K562 (cell line): ENCODE measurements around the gene DDX39A. TPM values are rescaled to one million over a fixed set of nuclear protein-coding genes. Genes with fewer than 3 reads are reported as not detected.

Source experiments
- CCNT2 ChIP-seq: IDR thresholded peaks from 2 replicates; pipeline ENCODE4 v1.6.1; 2011; ENCODE audit warnings: borderline replicate concordance, low read depth, mild to moderate bottlenecking, moderate library complexity, mixed read lengths, low read length; ENCODE audit not compliant: insufficient read length; ENCODE audit errors: extremely low read depth
- CEBPG ChIP-seq, 3 experiments: fragments of 200-800 bp in 1 of 3; sonication (Bioruptor generic) in 1 of 3; sonication (generic) in 1 of 3; formaldehyde crosslinking in 1 of 3; IDR thresholded peaks in 2 of 3; conservative IDR thresholded peaks in 1 of 3; 2 replicates each; pipeline versions ENCODE4 v1.6.1 to v1.8.0; 2016 to 2022; ENCODE audit warnings: missing compliant biosample characterization in 2 of 3, missing genetic modification characterization in 2 of 3, mild to moderate bottlenecking in 1 of 3, missing genetic modification reagents in 1 of 3
- FOXA3 ChIP-seq, 2 experiments: fragments of 450-650 bp in 1 of 2; sonication (generic) in 1 of 2; formaldehyde crosslinking; IDR thresholded peaks in 1 of 2; conservative IDR thresholded peaks in 1 of 2; 2 replicates each; pipeline versions ENCODE4 v1.4.0 to v1.8.0; 2020 to 2022; ENCODE audit warnings: mild to moderate bottlenecking in 2 of 2, missing genetic modification reagents in 1 of 2
- HES1 ChIP-seq: fragments of 450-650 bp; IDR thresholded peaks from 2 replicates; pipeline ENCODE4 v1.6.1; 2016; ENCODE audit warnings: low read depth, mild to moderate bottlenecking, moderate library complexity
- HMGN3 ChIP-seq: IDR thresholded peaks from 2 replicates; pipeline ENCODE4 v1.6.1; 2011; ENCODE audit warnings: borderline replicate concordance, low read depth, mild to moderate bottlenecking, mixed read lengths, low read length; ENCODE audit not compliant: insufficient read length; ENCODE audit errors: extremely low read depth
- HOXB6 ChIP-seq: fragments of 250-450 bp; sonication (Bioruptor Pico); IDR thresholded peaks from 2 replicates; pipeline ENCODE4 v1.5.1; 2022; ENCODE audit warnings: mild to moderate bottlenecking, borderline replicate concordance
- MAZ ChIP-seq, 2 experiments: fragments of 450-650 bp in 1 of 2; sonication (generic) in 1 of 2; formaldehyde crosslinking; IDR thresholded peaks in 1 of 2; conservative IDR thresholded peaks in 1 of 2; 2 replicates each; pipeline versions ENCODE4 v1.4.0 to v1.5.0; 2020; ENCODE audit warnings: mild to moderate bottlenecking in 1 of 2, missing genetic modification reagents in 1 of 2
- MTA2 ChIP-seq: fragments of 450-650 bp; IDR thresholded peaks from 2 replicates; pipeline ENCODE4 v1.6.1; 2016; ENCODE audit warnings: low read depth
- MYC ChIP-seq, 2 experiments: fragments of 250-450 bp in 1 of 2; sonication (Bioruptor Pico) in 1 of 2; IDR thresholded peaks; 2 replicates each; pipeline versions ENCODE4 v1.5.1 to v1.6.1; 2012 to 2021; ENCODE audit warnings: low read depth in 2 of 2, borderline replicate concordance in 1 of 2, improper control_type of control experiment in 1 of 2, low read length in 1 of 2, mild to moderate bottlenecking in 1 of 2, moderate library complexity in 1 of 2
- NFIC ChIP-seq: fragments of 450-650 bp; IDR thresholded peaks from 2 replicates; pipeline ENCODE4 v1.6.1; 2017; ENCODE audit warnings: mild to moderate bottlenecking, inconsistent platforms
- POLR2AphosphoS2 ChIP-seq: IDR thresholded peaks from 2 replicates; pipeline ENCODE4 v1.6.1; 2012; ENCODE audit warnings: low read length, improper control_type of control experiment
- POLR2G ChIP-seq: fragments of 200-400 bp; formaldehyde crosslinking; IDR thresholded peaks from 2 replicates; pipeline ENCODE4 v1.6.1; 2017; ENCODE audit warnings: low read depth, mild to moderate bottlenecking, antibody characterized with exemption, low read length, moderate library complexity
- RBFOX2 ChIP-seq: fragments of 200-400 bp; formaldehyde crosslinking; IDR thresholded peaks from 2 replicates; pipeline ENCODE4 v1.6.1; 2017; ENCODE audit warnings: low read depth, mild to moderate bottlenecking, low read length, moderate library complexity
- RBM22 ChIP-seq: fragments of 200-400 bp; formaldehyde crosslinking; IDR thresholded peaks from 2 replicates; pipeline ENCODE4 v1.6.1; 2018; ENCODE audit warnings: low read length, low read depth; ENCODE audit not compliant: poor library complexity, severe bottlenecking
- SIRT6 ChIP-seq: IDR thresholded peaks from one replicate; pipeline ENCODE4 v1.6.1; 2012; ENCODE audit warnings: low read depth, mild to moderate bottlenecking, control low read depth, inconsistent platforms, low read length, moderate library complexity
- SUPT5H ChIP-seq: fragments of 450-650 bp; IDR thresholded peaks from 2 replicates; pipeline ENCODE4 v1.6.1; 2016
- TBL1XR1 ChIP-seq, 2 experiments: IDR thresholded peaks; 2 replicates each; pipeline ENCODE4 v1.6.1; 2012; ENCODE audit warnings: improper control_type of control experiment in 2 of 2, low read length in 2 of 2, mild to moderate bottlenecking in 1 of 2
- THRAP3 ChIP-seq: fragments of 450-650 bp; IDR thresholded peaks from 2 replicates; pipeline ENCODE4 v1.6.1; 2016; ENCODE audit warnings: mild to moderate bottlenecking, inconsistent platforms, borderline replicate concordance
- THRB ChIP-seq: fragments of 450-650 bp; formaldehyde crosslinking; conservative IDR thresholded peaks from 2 replicates; pipeline ENCODE4 v1.4.0; 2022; ENCODE audit warnings: mild to moderate bottlenecking, missing genetic modification characterization
- ZKSCAN3 ChIP-seq: fragments of 250-450 bp; sonication (Bioruptor Pico); IDR thresholded peaks from 2 replicates; pipeline ENCODE4 v1.4.0; 2020
- ZNF778 ChIP-seq: fragments of 450-650 bp; formaldehyde crosslinking; IDR thresholded peaks from 2 replicates; pipeline ENCODE4 v1.4.0; 2020; ENCODE audit warnings: mild to moderate bottlenecking, moderate library complexity
- ZNF780A ChIP-seq: fragments of 250-450 bp; sonication (Bioruptor Pico); IDR thresholded peaks from 2 replicates; pipeline ENCODE4 v1.5.0; 2021; ENCODE audit warnings: mild to moderate bottlenecking
- polyA plus RNA-seq, 8 experiments: library from polyadenylated mRNA; depleted of rRNA in 4 of 8; stranded (reverse) in 5 of 8; unstranded in 3 of 8; fragments of >200 nt; fragmentation: Nextera tagmentation in 2 of 8; fragmentation: Illumina TruSeq in 1 of 8; extraction: Ambion mirVana in 2 of 8; extraction: Trizol in 1 of 8; gene quantifications; 2 replicates each; pipeline versions ENCODE4 v1.2.1 to v1.2.3, GENCODE V29; 2011 to 2014; ENCODE audit warnings: inconsistent platforms in 1 of 8, missing spikeins in 1 of 8
- total RNA-seq, 7 experiments: library from RNA; depleted of rRNA in 6 of 7; stranded (reverse); fragments of >200 nt in 6 of 7; fragmentation: Illumina TruSeq in 2 of 7; extraction: Trizol in 2 of 7; gene quantifications; 2 replicates each; pipeline versions ENCODE4 v1.2.1 to v1.2.3, GENCODE V29; 2011 to 2021; ENCODE audit warnings: low replicate concordance in 1 of 7

The DDX39A gene
- total and polyA plus RNA-seq, 9 of the 15 experiments (the other 6 are each of a cell fraction or from before 2014, with no cell fraction given): 90.3 to 250 (median 188) TPM

- TF ChIP-seq THRB (CRISPR knock-in tag): peak; percentile 68
- peak; percentile 22; the same call in 1 of the 2 replicates for TF ChIP-seq NFIC
- peak; percentile 53 for TF ChIP-seq CCNT2
- peak in 1 of 2 experiments; percentile 61; a peak in 1 of 4 replicates for TF ChIP-seq MAZ (CRISPR knock-in tag; conservative IDR thresholded peaks at IDR 0.05 in 1 of 2, IDR thresholded peaks at IDR 0.05 in 1 of 2)
- peak; percentile 97 for TF ChIP-seq RBM22
- no peak for TF ChIP-seq ZNF780A
- TF ChIP-seq HES1: no peak
- peak; percentile 37; the same call in 1 of the 2 replicates for TF ChIP-seq THRAP3
- TF ChIP-seq POLR2AphosphoS2: peak; percentile 93
- TF ChIP-seq CEBPG (CRISPR knock-in tag; IDR thresholded peaks at IDR 0.05): peak; percentile 15; the same call in 1 of the 2 replicates
- no peak for TF ChIP-seq CEBPG (tag; conservative IDR thresholded peaks at IDR 0.05 in 1 of 2, IDR thresholded peaks at IDR 0.05 in 1 of 2)
- TF ChIP-seq HOXB6 (CRISPR knock-in tag): 0 out of 2 replicates have a peak, but pooled peaks have one; percentile 47
- no peak for TF ChIP-seq ZKSCAN3 (CRISPR knock-in tag)
- TF ChIP-seq ZNF778 (CRISPR knock-in tag): no peak
- peak in 1 of 2 experiments; percentile 23; a peak in 1 of 4 replicates for TF ChIP-seq FOXA3 (CRISPR knock-in tag; conservative IDR thresholded peaks at IDR 0.05 in 1 of 2, IDR thresholded peaks at IDR 0.05 in 1 of 2)
- no peak for TF ChIP-seq MTA2
- TF ChIP-seq SIRT6: peak; percentile 65
- no peak for TF ChIP-seq TBL1XR1 (IDR thresholded peaks at IDR 0.05; ENCODE audit: low read length in 2 of 2)
- peak; percentile 76 for TF ChIP-seq HMGN3
- TF ChIP-seq MYC (IDR thresholded peaks at IDR 0.05; ENCODE audit: low read depth, low read length): no peak
- 0 out of 2 replicates have a peak, but pooled peaks have one; percentile 15 for TF ChIP-seq MYC (CRISPR knock-in tag; IDR thresholded peaks at IDR 0.05; ENCODE audit: borderline replicate concordance, low read depth)
- TF ChIP-seq SUPT5H: peak; percentile 91
- peak; percentile 88 for TF ChIP-seq POLR2G
- peak; percentile 72 for TF ChIP-seq RBFOX2
- TF ChIP-seq, all 486 proteins: peak for 31
These were observed 11.3 kb downstream of the DDX39A start (continued) for GRCh38 chr19:14407605-14408484.
